Astrocyte of the cerebellum (primary cell): ENCODE data around the gene LRP1B.

Source experiments
- DNase-seq: peaks from one replicate; pipeline ENCODE4 v3.0.0-alpha.2; 2011; ENCODE audit warnings: low read depth
- H3K4me3 ChIP-seq: 2 replicates; pipeline ENCODE4 v1.5.1; 2011; ENCODE audit warnings: mild to moderate bottlenecking, low read depth, low read length, moderate library complexity
- CTCF ChIP-seq: IDR thresholded peaks from 2 replicates; pipeline ENCODE4 v1.5.1; 2012; ENCODE audit warnings: low read length, low read depth, moderate library complexity, mild to moderate bottlenecking; ENCODE audit errors: missing control alignments
- in situ Hi-C: cut with HindIII; loops from 2 replicates; pipeline ENCODE4 v1.10.0; 2017; ENCODE audit warnings: low sequenced_read_pairs

LRP1B gene

GRCh38 chr2:141579071-141579470, 551.7 kb downstream of the LRP1B start:
- no peak overlapping the region for H3K4me3 ChIP-seq
- in situ Hi-C loops, result no loop called here
- no peak for DNase-seq
- TF ChIP-seq CTCF, result no peak

DNA sequence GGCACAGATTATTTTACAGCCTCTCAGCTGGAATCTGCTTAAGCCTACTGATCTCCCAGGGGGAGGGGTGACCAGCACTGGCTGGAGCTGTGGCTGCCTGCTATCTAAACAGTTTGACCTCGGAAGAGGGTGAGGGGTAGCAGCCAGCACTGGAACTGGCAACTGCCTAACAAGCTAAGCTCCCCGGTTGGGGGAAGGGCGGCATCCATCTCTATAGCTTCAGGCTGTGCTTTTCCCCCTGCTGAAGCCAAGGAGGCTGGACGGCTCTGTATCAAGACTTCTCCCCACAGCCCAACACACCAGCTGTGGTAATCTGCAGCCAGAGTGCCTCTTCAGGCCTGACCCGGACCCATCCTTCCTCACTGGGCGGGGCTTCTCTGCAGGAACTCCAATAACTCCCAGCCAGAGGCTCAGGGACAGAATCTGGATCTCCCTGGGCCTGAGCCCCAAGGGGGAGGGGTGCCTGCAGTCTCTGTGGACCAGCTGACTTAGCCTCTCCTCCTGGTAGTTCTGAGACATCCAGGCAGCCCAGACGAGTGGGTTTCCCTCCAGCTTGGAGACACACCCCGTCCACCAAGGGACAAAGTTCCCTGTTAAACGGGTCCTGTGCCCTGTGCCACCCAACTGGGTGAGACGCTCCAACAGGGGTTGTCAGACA, 560.2 kb downstream of the LRP1B start:
- no peak for DNase-seq
- no peak overlapping the region for H3K4me3 ChIP-seq
- in situ Hi-C loops, result no loop called here
- TF ChIP-seq CTCF, result no peak

DNA sequence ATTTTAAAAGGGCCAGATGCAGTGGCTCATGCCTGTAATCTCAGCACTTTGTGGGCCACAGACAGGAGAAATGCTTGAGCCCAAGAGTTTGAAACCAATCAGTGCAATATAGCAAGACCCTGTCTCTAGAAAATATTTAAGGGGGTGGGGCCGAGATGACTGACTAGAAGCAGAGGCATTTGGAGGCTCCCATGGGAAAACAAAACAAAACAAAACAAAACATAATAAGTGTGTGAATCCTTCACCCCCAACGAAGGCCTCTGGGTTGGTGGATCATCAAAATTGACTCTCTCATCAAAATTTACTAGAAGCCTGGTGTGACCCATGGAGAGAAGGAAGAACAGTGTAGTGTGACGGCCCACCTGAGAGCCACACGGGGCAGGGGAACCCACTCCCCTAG, 560.9 kb downstream of the LRP1B start:
- H3K4me3 ChIP-seq, result no peak overlapping the region
- in situ Hi-C loops, result no loop called here
- no peak for TF ChIP-seq CTCF
- DNase-seq, result no peak

GRCh38 chr2:141565597-141565996, 565.2 kb downstream of the LRP1B start:
- no peak overlapping the region for H3K4me3 ChIP-seq
- no peak for TF ChIP-seq CTCF
- DNase-seq, result no peak
- in situ Hi-C loops, result no loop called here

GRCh38 chr2:141560723-141561122, 570.1 kb downstream of the LRP1B start:
- TF ChIP-seq CTCF, result no peak
- in situ Hi-C loops, result no loop called here
- no peak for DNase-seq
- H3K4me3 ChIP-seq, result no peak overlapping the region

- peak; percentile 90 for DNase-seq
- in situ Hi-C loops, result no loop called here
- H3K4me3 ChIP-seq, result no peak overlapping the region
- TF ChIP-seq CTCF, result no peak
Observed at GRCh38 chr2:141557329-141558095, 573.3 kb downstream of the LRP1B start.
